Keratinocyte (primary cell): ENCODE data around the gene ACBD7. TPM values are rescaled to one million over a fixed set of nuclear protein-coding genes. Genes with fewer than 3 reads are reported as not detected.
A peak's percentile ranks its signal among the peaks of the same experiment; 100 is the strongest.

Experiments used
- DNase-seq: peaks from one replicate; pipeline ENCODE4 v3.0.0-alpha.2; 2011; ENCODE audit warnings: low read depth, missing footprints, low spot score
- FAIRE-seq: peaks from 2 replicates; lab custom pipeline; 2011; peaks lifted over from hg19 to GRCh38; lab: Jason Lieb, UNC
- H2AFZ ChIP-seq: 2 replicates; pipeline ENCODE4 v1.6.0; 2012; ENCODE audit warnings: low read length, control low read depth, inconsistent platforms; ENCODE audit not compliant: control insufficient read depth
- H3K27ac ChIP-seq: 2 replicates; pipeline ENCODE4 v1.5.1; 2011; ENCODE audit warnings: low read length; ENCODE audit not compliant: control insufficient read depth, insufficient read depth
- H3K27me3 ChIP-seq: 3 replicates; pipeline ENCODE4 v1.6.0; 2011; ENCODE audit warnings: low read length; ENCODE audit not compliant: control insufficient read depth, insufficient read depth; ENCODE audit errors: extremely low read depth
- H3K36me3 ChIP-seq, 2 experiments: 2 replicates in 1 of 2; 3 replicates in 1 of 2; pipeline ENCODE4 v1.5.1; 2011; ENCODE audit warnings: low read length in 2 of 2, mild to moderate bottlenecking in 1 of 2; ENCODE audit not compliant: control insufficient read depth in 2 of 2, insufficient read depth in 2 of 2; ENCODE audit errors: extremely low read depth in 1 of 2
- H3K4me1 ChIP-seq: 3 replicates; pipeline ENCODE4 v1.5.1; 2011; ENCODE audit warnings: low read length; ENCODE audit not compliant: control insufficient read depth, insufficient read depth; ENCODE audit errors: extremely low read depth
- H3K4me2 ChIP-seq: 3 replicates; pipeline ENCODE4 v1.6.0; 2011; ENCODE audit warnings: low read depth, low read length; ENCODE audit not compliant: control insufficient read depth, insufficient read depth; ENCODE audit errors: extremely low read depth
- H3K4me3 ChIP-seq, 3 experiments: fragments of 200-600 bp in 1 of 3; sonication (generic) in 1 of 3; 2 replicates in 2 of 3; 3 replicates in 1 of 3; pipeline ENCODE4 v1.5.1; 2011 to 2016; ENCODE audit warnings: low read length in 3 of 3, mild to moderate bottlenecking in 3 of 3, control low read depth in 2 of 3, inconsistent platforms in 1 of 3, low read depth in 1 of 3, mixed read lengths in 1 of 3, mixed run types in 1 of 3, moderate library complexity in 1 of 3; ENCODE audit not compliant: control insufficient read depth in 2 of 3, insufficient read depth in 2 of 3; ENCODE audit errors: extremely low read depth in 1 of 3
- H3K79me2 ChIP-seq: 2 replicates; pipeline ENCODE4 v1.6.0; 2012; ENCODE audit warnings: low read length; ENCODE audit not compliant: control insufficient read depth, insufficient read depth
- H3K9ac ChIP-seq: 3 replicates; pipeline ENCODE4 v1.6.0; 2011; ENCODE audit warnings: low read length; ENCODE audit not compliant: control insufficient read depth, insufficient read depth; ENCODE audit errors: extremely low read depth
- H3K9me1 ChIP-seq: 3 replicates; pipeline ENCODE4 v1.6.0; 2011; ENCODE audit warnings: low read length; ENCODE audit not compliant: control insufficient read depth, insufficient read depth; ENCODE audit errors: extremely low read depth
- H3K9me3 ChIP-seq: 2 replicates; pipeline ENCODE4 v1.5.1; 2012; ENCODE audit warnings: low read depth, low read length; ENCODE audit not compliant: control insufficient read depth
- H4K20me1 ChIP-seq: 3 replicates; pipeline ENCODE4 v1.6.0; 2011; ENCODE audit warnings: low read length; ENCODE audit not compliant: control insufficient read depth, insufficient read depth; ENCODE audit errors: extremely low read depth
- CTCF ChIP-seq, 3 experiments: IDR thresholded peaks in 1 of 3; conservative IDR thresholded peaks in 1 of 3; optimal IDR thresholded peaks in 1 of 3; 2 replicates in 2 of 3; 3 replicates in 1 of 3; pipeline versions ENCODE3 to v1.5.1; 2011; ENCODE audit warnings: low read length in 3 of 3, mild to moderate bottlenecking in 3 of 3, moderate library complexity in 2 of 3, control low read depth in 1 of 3, inconsistent platforms in 1 of 3; ENCODE audit not compliant: insufficient read depth in 2 of 3; ENCODE audit errors: extremely low read depth in 1 of 3
- EZH2 ChIP-seq: IDR thresholded peaks from one replicate; pipeline ENCODE4 v1.6.1; 2012; ENCODE audit warnings: inconsistent platforms, mild to moderate bottlenecking, low read length, moderate library complexity
- dilution Hi-C: fragments of 300-500 bp; cut with MboI; formaldehyde crosslinking; loops from one replicate; pipeline ENCODE4 v1.7.0; 2020; ENCODE audit warnings: low sequenced_read_pairs; ENCODE audit not compliant: extremely low pct_ligation_motif_present
- polyA plus RNA-seq, 5 experiments: library from polyadenylated mRNA; depleted of rRNA in 3 of 5; stranded (reverse) in 3 of 5; stranded (forward) in 1 of 5; unstranded in 1 of 5; fragments of >200 nt; gene quantifications; 1 replicate in 1 of 5; 2 replicates in 3 of 5; 3 replicates in 1 of 5; pipeline versions ENCODE4 v1.2.1 to v1.2.3, GENCODE V29; 2011 to 2012; ENCODE audit warnings: missing spikeins in 2 of 5, low read depth in 1 of 5, low replicate concordance in 1 of 5

Gene ACBD7
- polyA plus RNA-seq, 1 donor (not counting 4 experiments of a cell fraction or from before 2014, with no cell fraction given) = 0.20 TPM

- Histone ChIP-seq H3K9me1 (no peaks in the 10 kb centered on the region), H3K79me2 (no peaks in the 10 kb centered on the region), H3K9me3 (no peaks in the 10 kb centered on the region), H3K4me3 (no peak overlapping the region), H3K9ac (peak overlapping the region; percentile 14), H2AFZ (peak overlapping the region; percentile 21), H3K27ac (peak overlapping the region; percentile 35), H4K20me1 (no peaks in the 10 kb centered on the region), H3K36me3 (peaks cover 8 to 15% of the 10 kb centered on the region in 2 experiments), H3K27me3 (no peaks in the 10 kb centered on the region), H3K4me1 (peaks cover 24% of the 10 kb centered on the region), H3K4me2 (peak overlapping the region; percentile 5)
- dilution Hi-C loops = no loop called here
- FAIRE-seq (no peak), DNase-seq (no peak)
- TF ChIP-seq EZH2 (no peak), CTCF (optimal IDR thresholded peaks at IDR 0.05 in 1 of 3, IDR thresholded peaks at IDR 0.05 in 1 of 3, conservative IDR thresholded peaks at IDR 0.05 in 1 of 3; ENCODE audit: extremely low read depth in 1 of 3, insufficient read depth in 2 of 3, low read length in 3 of 3) (no peak)
These were observed 31.9 kb upstream of the ACBD7 start for GRCh38 chr10:15120523-15120922.

GRCh38 chr10:15118615-15119014 is 30.0 kb upstream of the ACBD7 start:
- Histone ChIP-seq H2AFZ (no peak overlapping the region), H3K27me3 (no peaks in the 10 kb centered on the region), H3K4me3 (no peak overlapping the region), H3K9me1 (no peaks in the 10 kb centered on the region), H3K36me3 (peaks cover 7 to 16% of the 10 kb centered on the region in 2 experiments), H4K20me1 (no peaks in the 10 kb centered on the region), H3K4me2 (no peak overlapping the region), H3K4me1 (peaks cover 15% of the 10 kb centered on the region), H3K9me3 (no peaks in the 10 kb centered on the region), H3K27ac (no peak overlapping the region), H3K79me2 (no peaks in the 10 kb centered on the region), H3K9ac (no peak overlapping the region)
- dilution Hi-C loops = no loop called here
- TF ChIP-seq EZH2 = no peak
- no peak for TF ChIP-seq CTCF (optimal IDR thresholded peaks at IDR 0.05 in 1 of 3, IDR thresholded peaks at IDR 0.05 in 1 of 3, conservative IDR thresholded peaks at IDR 0.05 in 1 of 3; ENCODE audit: extremely low read depth in 1 of 3, insufficient read depth in 2 of 3, low read length in 3 of 3)
- DNase-seq (no peak), FAIRE-seq (no peak)
